Tibial nerve (tissue), 4 donors: ENCODE results near the gene CSNK1G3. TPM values are rescaled to one million over a fixed set of nuclear protein-coding genes. Genes with fewer than 3 reads are reported as not detected.

Experiments
- DNase-seq, 2 donors: peaks; one replicate each; pipeline ENCODE4 v3.0.0-alpha.2; 2019; ENCODE audit warnings: low spot score in 2 of 2
- H3K27ac ChIP-seq, 4 donors: fragments of 200-600 bp; sonication (generic) in 3 of 4; one replicate each; pipeline ENCODE4 v1.5.1; 2017 to 2019; ENCODE audit warnings: mild to moderate bottlenecking in 1 of 4
- H3K27me3 ChIP-seq, 2 donors: fragments of 200-600 bp; sonication (generic) in 1 of 2; one replicate each; pipeline versions ENCODE4 v1.5.1 to v1.6.0; 2017 to 2019
- H3K36me3 ChIP-seq, 3 donors: fragments of 200-600 bp; sonication (generic); one replicate each; pipeline ENCODE4 v1.5.1; 2018 to 2019
- H3K4me1 ChIP-seq, 4 donors: fragments of 200-600 bp; sonication (generic) in 3 of 4; one replicate each; pipeline ENCODE4 v1.5.1; 2017 to 2019
- H3K4me3 ChIP-seq, 4 donors: fragments of 200-600 bp; sonication (generic) in 3 of 4; one replicate each; pipeline ENCODE4 v1.5.1; 2017 to 2019; ENCODE audit warnings: mild to moderate bottlenecking in 1 of 4, moderate library complexity in 1 of 4
- H3K9me3 ChIP-seq, 4 donors: fragments of 200-600 bp; sonication (generic) in 3 of 4; one replicate each; pipeline ENCODE4 v1.5.1; 2017 to 2019
- EP300 ChIP-seq, 2 donors: sonication (generic); formaldehyde crosslinking; IDR thresholded peaks; one replicate each; pipeline ENCODE4 v1.6.1; 2017; ENCODE audit warnings: antibody characterized with exemption in 2 of 2, mild to moderate bottlenecking in 1 of 2
- POLR2A ChIP-seq, 2 donors: fragments of 450-650 bp; IDR thresholded peaks; one replicate each; pipeline ENCODE4 v1.6.1; 2017; ENCODE audit warnings: antibody characterized with exemption in 2 of 2, mild to moderate bottlenecking in 2 of 2, moderate library complexity in 2 of 2
- WGBS, 2 donors: methylation state at CpG; one replicate each; pipeline ENCODE4 v1.1.5; 2018; 5-methylcytosine and 5-hydroxymethylcytosine counted together
- total RNA-seq, 4 donors: library from RNA; depleted of rRNA; stranded (reverse); fragments of >200 nt; gene quantifications; one replicate each; pipeline ENCODE4 v1.1.0, GENCODE V29; 2016
- TF ChIP-seq, protein P1 (sequence below), 5 experiments: fragments of 200-600 bp in 3 of 5; fragments of 450-650 bp in 2 of 5; sonication (generic) in 3 of 5; IDR thresholded peaks; one replicate each; pipeline ENCODE4 v1.5.1; 2016 to 2019; ENCODE audit warnings: antibody characterized with exemption in 5 of 5, mild to moderate bottlenecking in 3 of 5, moderate library complexity in 2 of 5

CSNK1G3 gene
- total RNA-seq, 4 donors from 2014 or later, result 34.5 to 48.1 (median 39.5) TPM

DNA sequence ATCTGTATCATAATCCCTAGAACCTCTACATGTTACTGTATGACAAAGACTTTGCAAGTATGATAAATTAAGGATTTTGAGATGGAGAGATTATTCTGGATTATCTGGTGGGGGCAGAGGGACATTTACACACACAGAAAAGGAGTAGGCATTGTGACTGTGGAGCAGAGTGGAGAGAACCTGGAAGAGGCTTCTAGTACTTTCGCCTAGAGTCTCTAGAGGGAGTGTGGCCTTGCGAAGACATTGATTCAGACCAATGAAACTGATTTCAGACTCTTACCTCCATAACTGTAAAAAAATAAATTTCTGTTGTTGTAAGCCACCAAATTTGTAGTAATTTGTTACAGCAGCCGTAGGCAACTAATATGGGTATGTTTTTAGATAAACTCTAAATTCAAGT is 45.9 kb downstream of the CSNK1G3 start:
- Histone ChIP-seq H3K27ac (no peak overlapping the region), H3K36me3 (peaks cover 0 to 7% (median 0%) of the 10 kb centered on the region in 3 donors), H3K4me1 (peaks cover 0 to 3% (median 0%) of the 10 kb centered on the region in 4 donors), H3K9me3 (no peaks in the 10 kb centered on the region), H3K4me3 (no peak overlapping the region), H3K27me3 (no peaks in the 10 kb centered on the region)
- no peak for DNase-seq
- TF ChIP-seq EP300 (IDR thresholded peaks at IDR 0.05), result no peak
- 95% methylated on average over 3 of the region's 3 CpGs for WGBS, 2 donors

- no peaks in the 10 kb centered on the region for H3K9me3 ChIP-seq
- no peak overlapping the region for H3K27ac ChIP-seq
- no peaks in the 10 kb centered on the region for H3K27me3 ChIP-seq
- WGBS, 2 donors, result 93 to 94% methylated on average over 5 of the region's 5 CpGs
- TF ChIP-seq, protein P1, sequence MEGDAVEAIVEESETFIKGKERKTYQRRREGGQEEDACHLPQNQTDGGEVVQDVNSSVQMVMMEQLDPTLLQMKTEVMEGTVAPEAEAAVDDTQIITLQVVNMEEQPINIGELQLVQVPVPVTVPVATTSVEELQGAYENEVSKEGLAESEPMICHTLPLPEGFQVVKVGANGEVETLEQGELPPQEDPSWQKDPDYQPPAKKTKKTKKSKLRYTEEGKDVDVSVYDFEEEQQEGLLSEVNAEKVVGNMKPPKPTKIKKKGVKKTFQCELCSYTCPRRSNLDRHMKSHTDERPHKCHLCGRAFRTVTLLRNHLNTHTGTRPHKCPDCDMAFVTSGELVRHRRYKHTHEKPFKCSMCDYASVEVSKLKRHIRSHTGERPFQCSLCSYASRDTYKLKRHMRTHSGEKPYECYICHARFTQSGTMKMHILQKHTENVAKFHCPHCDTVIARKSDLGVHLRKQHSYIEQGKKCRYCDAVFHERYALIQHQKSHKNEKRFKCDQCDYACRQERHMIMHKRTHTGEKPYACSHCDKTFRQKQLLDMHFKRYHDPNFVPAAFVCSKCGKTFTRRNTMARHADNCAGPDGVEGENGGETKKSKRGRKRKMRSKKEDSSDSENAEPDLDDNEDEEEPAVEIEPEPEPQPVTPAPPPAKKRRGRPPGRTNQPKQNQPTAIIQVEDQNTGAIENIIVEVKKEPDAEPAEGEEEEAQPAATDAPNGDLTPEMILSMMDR (IDR thresholded peaks at IDR 0.05), result no peak
- no peak for TF ChIP-seq POLR2A (IDR thresholded peaks at IDR 0.05)
- no peak for TF ChIP-seq EP300 (IDR thresholded peaks at IDR 0.05)
- peaks cover 0 to 3% (median 0%) of the 10 kb centered on the region in 4 donors for H3K4me1 ChIP-seq
- no peak overlapping the region for H3K4me3 ChIP-seq
- no peak for DNase-seq
- peaks cover 0 to 7% (median 0%) of the 10 kb centered on the region in 3 donors for H3K36me3 ChIP-seq
These were observed 46.9 kb downstream of the CSNK1G3 start for GRCh38 chr5:123558762-123559433.

DNA sequence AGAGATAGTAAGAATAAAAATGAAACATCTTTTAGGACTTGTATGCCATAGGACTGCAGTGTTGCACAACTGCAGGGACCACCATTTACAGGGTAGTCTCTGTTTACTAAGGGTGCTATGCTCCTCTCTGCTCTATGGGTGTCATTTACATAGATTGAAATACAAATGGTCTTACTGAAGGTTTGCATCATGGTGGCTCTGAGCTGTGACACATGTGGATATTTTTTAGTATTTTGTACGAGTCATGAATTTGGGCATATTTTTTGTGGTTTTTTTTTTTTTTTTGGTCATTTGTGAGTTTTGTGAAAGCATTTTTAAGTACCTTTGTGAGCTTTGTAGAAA is 47.4 kb downstream of the CSNK1G3 start:
- peaks cover 0 to 7% (median 0%) of the 10 kb centered on the region in 3 donors for H3K36me3 ChIP-seq
- H3K4me3 ChIP-seq, result no peak overlapping the region
- no peak overlapping the region for H3K27ac ChIP-seq
- no peak for DNase-seq
- peaks cover 0 to 3% (median 0%) of the 10 kb centered on the region in 4 donors for H3K4me1 ChIP-seq
- no peaks in the 10 kb centered on the region for H3K27me3 ChIP-seq
- no peaks in the 10 kb centered on the region for H3K9me3 ChIP-seq
- WGBS, 2 donors, result 93 to 100% methylated on average over 1 of the region's 1 CpG
- TF ChIP-seq, protein P1 (IDR thresholded peaks at IDR 0.05), result no peak
- TF ChIP-seq POLR2A (IDR thresholded peaks at IDR 0.05) (no peak), EP300 (IDR thresholded peaks at IDR 0.05) (no peak)

- no peak for TF ChIP-seq EP300 (IDR thresholded peaks at IDR 0.05)
- no peak for TF ChIP-seq POLR2A (IDR thresholded peaks at IDR 0.05)
- TF ChIP-seq, protein P1 (IDR thresholded peaks at IDR 0.05), result no peak
- 97 to 98% methylated on average over 1 of the region's 1 CpG for WGBS, 2 donors
- H3K9me3 ChIP-seq, result no peaks in the 10 kb centered on the region
- no peak for DNase-seq
- H3K4me3 ChIP-seq, result no peak overlapping the region
- H3K36me3 ChIP-seq, result peaks cover 0 to 7% (median 0%) of the 10 kb centered on the region in 3 donors
- no peak overlapping the region for H3K27ac ChIP-seq
- H3K4me1 ChIP-seq, result no peaks in the 10 kb centered on the region
- no peaks in the 10 kb centered on the region for H3K27me3 ChIP-seq
These were observed 49.3 kb downstream of the CSNK1G3 start for GRCh38 chr5:123561230-123561629.

- no peak overlapping the region for H3K4me3 ChIP-seq
- no peak for TF ChIP-seq POLR2A (IDR thresholded peaks at IDR 0.05)
- TF ChIP-seq, protein P1 (IDR thresholded peaks at IDR 0.05), result no peak
- TF ChIP-seq EP300 (IDR thresholded peaks at IDR 0.05), result no peak
- no peak for DNase-seq
These were observed 60.0 kb downstream of the CSNK1G3 start for GRCh38 chr5:123571927-123572326.

More at GRCh38 chr5:123571927-123572326, 60.0 kb downstream of the CSNK1G3 start:
- H3K36me3 ChIP-seq, result peaks cover 0 to 24% (median 0%) of the 10 kb centered on the region in 3 donors
- no peaks in the 10 kb centered on the region for H3K9me3 ChIP-seq
- no peaks in the 10 kb centered on the region for H3K27me3 ChIP-seq
- H3K4me1 ChIP-seq, result peaks cover 0 to 5% (median 2%) of the 10 kb centered on the region in 4 donors
- no peak overlapping the region for H3K27ac ChIP-seq
